CD4-positive, alpha-beta T cell (primary cell): Measurements from ENCODE around the gene WDFY3. TPM values are rescaled to one million over a fixed set of nuclear protein-coding genes. Genes with fewer than 3 reads are reported as not detected.
"Not testable (repeated sequence)": the region's sequence is repeated elsewhere in the genome, so short reads cannot be mapped to it uniquely, and the experiment has no call there.

Source experiments
- ATAC-seq: fragments of 200-7000 bp; cut with Tn5 transposase; one replicate; pipeline ENCODE4 v1.10.0; 2022; ENCODE audit warnings: mild to moderate bottlenecking; ENCODE audit not compliant: poor library complexity
- CTCF ChIA-PET: fragments of 350-600 bp; sonication (Branson Sonifier 250); formaldehyde crosslinking; loops from one replicate; lab custom pipeline; 2021; ENCODE audit warnings: antibody characterized with exemption, inconsistent platforms; lab: Charles Lee
- POLR2A ChIA-PET: fragments of 350-600 bp; sonication (Branson Sonifier 250); formaldehyde crosslinking; loops from one replicate; lab custom pipeline; 2021; ENCODE audit warnings: antibody characterized with exemption, inconsistent platforms; lab: Charles Lee
- DNase-seq, 14 experiments: peaks; one replicate each; pipeline ENCODE4 v3.0.0-alpha.2; 2013 to 2020; ENCODE audit warnings: mixed read lengths in 2 of 14
- H3K27ac ChIP-seq, 2 donors: one replicate each; pipeline versions ENCODE4 v1.5.1 to v1.7.0; 2013; ENCODE audit warnings: low read length in 2 of 2, low read depth in 1 of 2, mild to moderate bottlenecking in 1 of 2
- H3K27me3 ChIP-seq, 2 experiments: 1 replicate in 1 of 2; 2 replicates in 1 of 2; pipeline versions ENCODE4 v1.6.1 to v1.7.0; 2013; ENCODE audit warnings: low read length in 2 of 2, control low read depth in 1 of 2, mild to moderate bottlenecking in 1 of 2, moderate library complexity in 1 of 2; ENCODE audit not compliant: insufficient read depth in 2 of 2, control insufficient read depth in 1 of 2
- H3K36me3 ChIP-seq: one replicate; pipeline ENCODE4 v1.6.1; 2013; ENCODE audit warnings: low read length, control low read depth; ENCODE audit not compliant: insufficient read depth
- H3K4me1 ChIP-seq: one replicate; pipeline ENCODE4 v1.6.1; 2013; ENCODE audit warnings: low read length, control low read depth; ENCODE audit not compliant: insufficient read depth
- H3K4me3 ChIP-seq: one replicate; pipeline ENCODE4 v1.5.1; 2013; ENCODE audit warnings: mild to moderate bottlenecking, low read length, moderate library complexity
- H3K9me3 ChIP-seq, 2 experiments: 1 replicate in 1 of 2; 2 replicates in 1 of 2; pipeline versions ENCODE4 v1.6.1 to v1.7.0; 2013; ENCODE audit warnings: low read length in 2 of 2, mild to moderate bottlenecking in 2 of 2, control low read depth in 1 of 2, moderate library complexity in 1 of 2; ENCODE audit not compliant: control insufficient read depth in 1 of 2, insufficient read depth in 1 of 2
- H3K27ac Mint-ChIP-seq: one replicate; pipeline ENCODE4 v1.8.0; 2020; ENCODE audit warnings: mixed read lengths
- H3K27me3 Mint-ChIP-seq: one replicate; pipeline ENCODE4 v1.8.0; 2021; ENCODE audit warnings: mixed read lengths
- H3K36me3 Mint-ChIP-seq: one replicate; pipeline ENCODE4 v1.8.0; 2021; ENCODE audit warnings: low read depth, mixed read lengths
- H3K4me1 Mint-ChIP-seq: one replicate; pipeline ENCODE4 v1.8.0; 2021; ENCODE audit warnings: low read depth, mixed read lengths
- H3K4me3 Mint-ChIP-seq: one replicate; pipeline ENCODE4 v1.8.0; 2020; ENCODE audit warnings: mild to moderate bottlenecking, mixed read lengths
- H3K9me3 Mint-ChIP-seq: one replicate; pipeline ENCODE4 v1.8.0; 2020; ENCODE audit warnings: mixed read lengths
- CTCF ChIP-seq: fragments of 200-600 bp; IDR thresholded peaks from one replicate; pipeline ENCODE4 v1.8.0; 2022; ENCODE audit warnings: antibody characterized with exemption, mild to moderate bottlenecking
- intact Hi-C, 2 experiments: fragments of 100-400 bp; cut with DNase I in 1 of 2; cut with micrococcal nuclease in 1 of 2; formaldehyde crosslinking; loops; one replicate each; pipeline versions ENCODE4 v1.15.1 to v1.9.0; 2023 to 2025; cut with DNase I, micrococcal nuclease
- total RNA-seq, 174 experiments: library from RNA in 2 of 174; stranded (reverse) in 2 of 174; gene quantifications; one replicate each; pipeline ENCODE4 v1.2.3 and lab custom pipeline; 2021 to 2026

WDFY3 gene
- total RNA-seq, 2 experiments from 2014 or later = 0.60 to 0.75 TPM

- no peaks in the 10 kb centered on the region for H3K9me3 ChIP-seq
- intact Hi-C loops = no loop called here
- Mint-ChIP-seq H3K36me3 (no peaks in the 10 kb centered on the region), H3K27ac (no peak overlapping the region), H3K4me3 (no peak overlapping the region), H3K4me1 (no peaks in the 10 kb centered on the region), H3K9me3 (no peaks in the 10 kb centered on the region), H3K27me3 (no peaks in the 10 kb centered on the region)
- no peaks in the 10 kb centered on the region for H3K27me3 ChIP-seq
- no peak overlapping the region for H3K4me3 ChIP-seq
- DNase-seq = no peak
- ATAC-seq = no peak
- no peaks in the 10 kb centered on the region for H3K4me1 ChIP-seq
- TF ChIP-seq CTCF = no peak
- H3K27ac ChIP-seq = no peak overlapping the region
- POLR2A ChIA-PET = no interaction called here
- no peaks in the 10 kb centered on the region for H3K36me3 ChIP-seq
- CTCF ChIA-PET = no interaction called here
These were observed 158.2 kb downstream of the WDFY3 start for GRCh38 chr4:84808332-84808731.

- H3K9me3 Mint-ChIP-seq, H3K4me3 ChIP-seq, H3K9me3 ChIP-seq, H3K27me3 ChIP-seq, H3K27ac Mint-ChIP-seq, CTCF ChIA-PET, POLR2A ChIA-PET, H3K27me3 Mint-ChIP-seq, H3K36me3 ChIP-seq, H3K27ac ChIP-seq, H3K4me1 ChIP-seq, ATAC-seq, H3K4me3 Mint-ChIP-seq, H3K4me1 Mint-ChIP-seq, H3K36me3 Mint-ChIP-seq, DNase-seq, intact Hi-C loops: not testable (repeated sequence)
These were observed 159.9 kb downstream of the WDFY3 start for GRCh38 chr4:84806541-84806940.

GRCh38 chr4:84804136-84804535 is 162.4 kb downstream of the WDFY3 start:
- ATAC-seq (no peak), DNase-seq (no peak)
- Mint-ChIP-seq H3K27me3 (no peaks in the 10 kb centered on the region), H3K4me3 (no peak overlapping the region), H3K36me3 (no peaks in the 10 kb centered on the region), H3K4me1 (no peaks in the 10 kb centered on the region), H3K27ac (no peak overlapping the region), H3K9me3 (no peaks in the 10 kb centered on the region)
- ChIA-PET CTCF (no interaction called here), POLR2A (no interaction called here)
- intact Hi-C loops = no loop called here
- no peaks in the 10 kb centered on the region for H3K4me1 ChIP-seq
- no peaks in the 10 kb centered on the region for H3K9me3 ChIP-seq
- H3K4me3 ChIP-seq = no peak overlapping the region
- no peak for TF ChIP-seq CTCF
- H3K36me3 ChIP-seq = no peaks in the 10 kb centered on the region
- no peaks in the 10 kb centered on the region for H3K27me3 ChIP-seq
- H3K27ac ChIP-seq = no peak overlapping the region

- ChIA-PET POLR2A (no interaction called here), CTCF (no interaction called here)
- H3K27ac ChIP-seq = no peak overlapping the region
- H3K9me3 Mint-ChIP-seq = no peaks in the 10 kb centered on the region
- H3K36me3 Mint-ChIP-seq = no peaks in the 10 kb centered on the region
- ATAC-seq (no peak), DNase-seq (no peak)
- no peaks in the 10 kb centered on the region for H3K27me3 ChIP-seq
- intact Hi-C loops = no loop called here
- no peak overlapping the region for H3K4me3 ChIP-seq
- no peak overlapping the region for H3K4me3 Mint-ChIP-seq
- TF ChIP-seq CTCF = no peak
- no peaks in the 10 kb centered on the region for H3K4me1 Mint-ChIP-seq
- H3K9me3 ChIP-seq = no peaks in the 10 kb centered on the region
- no peaks in the 10 kb centered on the region for H3K36me3 ChIP-seq
- H3K27ac Mint-ChIP-seq = no peak overlapping the region
- H3K27me3 Mint-ChIP-seq = no peaks in the 10 kb centered on the region
- H3K4me1 ChIP-seq = no peaks in the 10 kb centered on the region
These were observed 162.8 kb downstream of the WDFY3 start for GRCh38 chr4:84803720-84804119.
